ENCODE measurements around the gene PCK1. TPM values are rescaled to one million over a fixed set of nuclear protein-coding genes. Genes with fewer than 3 reads are reported as not detected.
A peak's percentile ranks its signal among the peaks of the same experiment; 100 is the strongest.

PCK1 gene
- total and polyA plus RNA-seq, 2 of the 13 experiments (the other 11 are each of a cell fraction or from before 2014, with no cell fraction given) = 6.5 to 12.6 TPM

- TF ChIP-seq PBX2 (CRISPR knock-in tag; IDR thresholded peaks at IDR 0.05) (peak; percentile 69), PCBP2 (optimal IDR thresholded peaks at IDR 0.05; ENCODE audit: low read depth, low read length, poor library complexity, severe bottlenecking) (no peak), HHEX (CRISPR knock-in tag; IDR thresholded peaks at IDR 0.05) (peak; percentile 52; the same call in 1 of the 2 replicates), HES4 (CRISPR knock-in tag; IDR thresholded peaks at IDR 0.05; ENCODE audit: borderline replicate concordance) (peak; percentile 82; the same call in 1 of the 2 replicates), NR2F1 (CRISPR knock-in tag; IDR thresholded peaks at IDR 0.05) (peak in 1 of 2 experiments; percentile 41; a peak in 2 of 4 replicates), LBX2 (CRISPR knock-in tag; IDR thresholded peaks at IDR 0.05; ENCODE audit: borderline replicate concordance) (peak; percentile 23; the same call in 1 of the 2 replicates), SATB2 (CRISPR knock-in tag; IDR thresholded peaks at IDR 0.05) (no peak), ZBTB3 (CRISPR knock-in tag; IDR thresholded peaks at IDR 0.05; ENCODE audit: borderline replicate concordance, low read depth) (no peak), ZBTB26 (CRISPR knock-in tag; IDR thresholded peaks at IDR 0.05; ENCODE audit: borderline replicate concordance) (no peak), NCOR1 (IDR thresholded peaks at IDR 0.05; ENCODE audit: borderline replicate concordance, low read length) (peak; percentile 53; the same call in 1 of the 2 replicates), ZNF441 (CRISPR knock-in tag; IDR thresholded peaks at IDR 0.05; ENCODE audit: borderline replicate concordance) (peak; percentile 28; the same call in 1 of the 2 replicates), EP300 (IDR thresholded peaks at IDR 0.05; ENCODE audit: low read depth in 2 of 2, low read length in 2 of 2) (peak in 1 of 2 experiments; percentile 66; a peak in 2 of 4 replicates), EP300 (CRISPR knock-in tag; IDR thresholded peaks at IDR 0.05; ENCODE audit: borderline replicate concordance) (no peak), PLRG1 (conservative IDR thresholded peaks at IDR 0.05) (no peak), PATZ1 (CRISPR knock-in tag; IDR thresholded peaks at IDR 0.05) (no peak), NR2F2 (IDR thresholded peaks at IDR 0.05; ENCODE audit: borderline replicate concordance, low read depth) (peak; percentile 61), ZNF136 (CRISPR knock-in tag; IDR thresholded peaks at IDR 0.05; ENCODE audit: low read depth) (no peak), MEIS1 (CRISPR knock-in tag; IDR thresholded peaks at IDR 0.05; ENCODE audit: borderline replicate concordance) (peak; percentile 97; the same call in 1 of the 2 replicates), ZNF160 (CRISPR knock-in tag; IDR thresholded peaks at IDR 0.05) (peak; percentile 48; the same call in 1 of the 2 replicates), RBM22 (optimal IDR thresholded peaks at IDR 0.05; ENCODE audit: low read length) (no peak), ETV5 (CRISPR knock-in tag; IDR thresholded peaks at IDR 0.05; ENCODE audit: borderline replicate concordance) (peak; percentile 60; the same call in 1 of the 2 replicates), ZNF235 (CRISPR knock-in tag; IDR thresholded peaks at IDR 0.05; ENCODE audit: borderline replicate concordance) (peak; percentile 32; the same call in 1 of the 2 replicates), ZNF761 (CRISPR knock-in tag; conservative IDR thresholded peaks at IDR 0.05) (no peak), HDAC1 (CRISPR knock-in tag; IDR thresholded peaks at IDR 0.05) (peak; percentile 64; the same call in 1 of the 2 replicates)
Measured at GRCh38 chr20:57568088-57568896, 7.4 kb downstream of the PCK1 start (continued).
